Middle frontal gyrus (tissue), 1 donor: ENCODE measurements around the gene FOXRED2.
"Not testable (repeated sequence)": the region's sequence is repeated elsewhere in the genome, so short reads cannot be mapped to it uniquely, and the experiment has no call there.

Experiments
- DNase-seq: peaks from one replicate; pipeline ENCODE4 v3.0.0-alpha.2; 2015; ENCODE audit warnings: low spot score; ENCODE audit errors: extremely low spot score

FOXRED2 gene

GRCh38 chr22:36452250-36452977 lies 54.4 kb downstream of the FOXRED2 start:
- no peak for DNase-seq

- DNase-seq = not testable (repeated sequence)
These were observed 55.9 kb downstream of the FOXRED2 start for GRCh38 chr22:36450923-36451322.

- no peak for DNase-seq
These were observed 57.2 kb downstream of the FOXRED2 start for GRCh38 chr22:36449596-36450175.

- DNase-seq = no peak
These were observed 59.2 kb downstream of the FOXRED2 start for GRCh38 chr22:36447632-36448031.

- no peak for DNase-seq
These were observed 61.6 kb downstream of the FOXRED2 start for GRCh38 chr22:36445158-36445668.

GRCh38 chr22:36443198-36443770 lies 63.6 kb downstream of the FOXRED2 start:
- no peak for DNase-seq

GRCh38 chr22:36442506-36443197 lies 64.2 kb downstream of the FOXRED2 start:
- no peak for DNase-seq

- no peak for DNase-seq
These were observed 66.3 kb downstream of the FOXRED2 start for GRCh38 chr22:36440429-36441002.

GRCh38 chr22:36439481-36440271 lies 67.2 kb downstream of the FOXRED2 start:
- DNase-seq = no peak
